ENCODE measurements around the gene PAPPA.

DNA sequence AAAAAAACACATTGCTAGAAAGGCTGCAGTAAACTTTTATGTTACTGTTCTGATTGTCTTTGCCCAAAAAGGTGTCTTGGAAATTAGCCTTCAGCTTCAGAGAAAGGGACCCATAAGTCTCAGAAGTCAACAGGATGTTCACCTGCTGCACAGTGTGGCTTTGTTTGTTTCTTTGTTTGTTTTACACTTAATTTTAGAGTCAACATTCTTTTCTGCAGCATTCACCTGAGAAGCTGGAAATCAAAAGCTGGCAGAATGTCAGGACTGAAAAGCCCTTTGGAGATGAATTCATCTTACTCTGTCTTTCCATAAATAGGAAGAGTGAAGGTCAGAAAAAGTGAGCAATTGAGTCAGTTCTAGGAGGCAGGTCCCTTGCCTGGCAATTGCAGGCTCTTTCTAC lies 170.0 kb downstream of the PAPPA start:
- TF ChIP-seq, protein P1, sequence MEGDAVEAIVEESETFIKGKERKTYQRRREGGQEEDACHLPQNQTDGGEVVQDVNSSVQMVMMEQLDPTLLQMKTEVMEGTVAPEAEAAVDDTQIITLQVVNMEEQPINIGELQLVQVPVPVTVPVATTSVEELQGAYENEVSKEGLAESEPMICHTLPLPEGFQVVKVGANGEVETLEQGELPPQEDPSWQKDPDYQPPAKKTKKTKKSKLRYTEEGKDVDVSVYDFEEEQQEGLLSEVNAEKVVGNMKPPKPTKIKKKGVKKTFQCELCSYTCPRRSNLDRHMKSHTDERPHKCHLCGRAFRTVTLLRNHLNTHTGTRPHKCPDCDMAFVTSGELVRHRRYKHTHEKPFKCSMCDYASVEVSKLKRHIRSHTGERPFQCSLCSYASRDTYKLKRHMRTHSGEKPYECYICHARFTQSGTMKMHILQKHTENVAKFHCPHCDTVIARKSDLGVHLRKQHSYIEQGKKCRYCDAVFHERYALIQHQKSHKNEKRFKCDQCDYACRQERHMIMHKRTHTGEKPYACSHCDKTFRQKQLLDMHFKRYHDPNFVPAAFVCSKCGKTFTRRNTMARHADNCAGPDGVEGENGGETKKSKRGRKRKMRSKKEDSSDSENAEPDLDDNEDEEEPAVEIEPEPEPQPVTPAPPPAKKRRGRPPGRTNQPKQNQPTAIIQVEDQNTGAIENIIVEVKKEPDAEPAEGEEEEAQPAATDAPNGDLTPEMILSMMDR (IDR thresholded peaks at IDR 0.05) = no peak
- no peak for TF ChIP-seq POLR2A (IDR thresholded peaks at IDR 0.05)
